Small intestine (tissue), 16 donors: Measurements from ENCODE around the gene SCTR. TPM values are rescaled to one million over a fixed set of nuclear protein-coding genes. Genes with fewer than 3 reads are reported as not detected.
A peak's percentile ranks its signal among the peaks of the same experiment; 100 is the strongest.

Experiments used
- DNase-seq, 2 donors: peaks; one replicate each; pipeline versions ENCODE4 v3.0.0 to v3.0.0-alpha.2; 2013
- FAIRE-seq: peaks from 2 replicates; lab custom pipeline; 2012; peaks lifted over from hg19 to GRCh38; lab: Jason Lieb, UNC
- H3K27ac ChIP-seq, 3 donors: one replicate each; pipeline ENCODE4 v1.5.1; 2013; ENCODE audit warnings: low read length in 2 of 3, mild to moderate bottlenecking in 2 of 3, control low read depth in 1 of 3, inconsistent platforms in 1 of 3, low read depth in 1 of 3, moderate library complexity in 1 of 3
- H3K27me3 ChIP-seq, 3 donors: one replicate each; pipeline ENCODE4 v1.6.1; 2013; ENCODE audit warnings: low read length in 3 of 3, inconsistent platforms in 1 of 3; ENCODE audit not compliant: control insufficient read depth in 3 of 3, insufficient read depth in 3 of 3
- H3K36me3 ChIP-seq, 3 donors: one replicate each; pipeline ENCODE4 v1.6.1; 2013; ENCODE audit warnings: low read length in 3 of 3, inconsistent platforms in 1 of 3, low read depth in 1 of 3, mild to moderate bottlenecking in 1 of 3, moderate library complexity in 1 of 3; ENCODE audit not compliant: control insufficient read depth in 3 of 3, insufficient read depth in 2 of 3
- H3K4me1 ChIP-seq, 3 donors: one replicate each; pipeline ENCODE4 v1.6.1; 2013; ENCODE audit warnings: low read length in 2 of 3, inconsistent platforms in 1 of 3, low read depth in 1 of 3, mild to moderate bottlenecking in 1 of 3, moderate library complexity in 1 of 3; ENCODE audit not compliant: control insufficient read depth in 3 of 3, insufficient read depth in 2 of 3
- H3K4me3 ChIP-seq, 3 donors: one replicate each; pipeline ENCODE4 v1.5.1; 2013; ENCODE audit warnings: low read length in 3 of 3, control low read depth in 1 of 3, inconsistent platforms in 1 of 3, low read depth in 1 of 3, mild to moderate bottlenecking in 1 of 3, moderate library complexity in 1 of 3
- H3K9me3 ChIP-seq, 2 donors: one replicate each; pipeline ENCODE4 v1.6.1; 2013; ENCODE audit warnings: low read depth in 1 of 2, low read length in 1 of 2; ENCODE audit not compliant: control insufficient read depth in 2 of 2, insufficient read depth in 1 of 2
- WGBS, 3 donors: extraction: QIAGEN DNeasy Blood & Tissue Kit; methylation state at CpG; one replicate each; pipeline ENCODE4 v1.1.7; 2013; 5-methylcytosine and 5-hydroxymethylcytosine counted together
- long read RNA-seq, 10 donors: transcript quantifications; one replicate each; lab custom pipeline, GENCODE V29; 2026
- polyA plus RNA-seq, 4 donors: library from polyadenylated mRNA; stranded (reverse) in 3 of 4; unstranded in 1 of 4; fragments of 200-250 nt in 3 of 4; fragments of 120-200 nt in 1 of 4; gene quantifications; one replicate each; pipeline versions ENCODE4 v1.2.1 to v1.2.3, GENCODE V29; 2013
- donor health status: healthy with polysubstance abuse.
- donor health status: control.
- donor health status: control.
- donor health status: Bipolar disorder and iron deficiency.
- donor health status: healthy.

The SCTR gene
- 10 to 100 TPM; 15.0 to 48.8 (median 42.3) TPM for polyA plus RNA-seq
- long read RNA-seq, donor 1 = 0 reads
- long read RNA-seq, donor 2, partial matches to known transcripts = 0 of 3 reads
- long read RNA-seq, donor 2, other reads (novel, unspliced or antisense) = 0 of 3 reads
- long read RNA-seq, donor 3, transcript SCTR-201 (13 exons, 1,865 nt) = major isoform, 6 of 51 reads
- long read RNA-seq, donor 3, partial matches to known transcripts = 38 of 51 reads
- long read RNA-seq, donor 3, other reads (novel, unspliced or antisense) = 5 of 51 reads
- long read RNA-seq, donor 4 = 0 reads
- long read RNA-seq, donor 5, partial matches to known transcripts = 0 of 3 reads
- long read RNA-seq, donor 5, other reads (novel, unspliced or antisense) = 0 of 3 reads
- long read RNA-seq, donor 6, partial matches to known transcripts = 9 of 68 reads
- long read RNA-seq, donor 6, other reads (novel, unspliced or antisense) = 55 of 68 reads
- long read RNA-seq, donor 7 = 0 reads
- long read RNA-seq, donor 8 = 0 reads
- long read RNA-seq, donor 9, partial matches to known transcripts = 0 of 6 reads
- long read RNA-seq, donor 9, other reads (novel, unspliced or antisense) = 0 of 6 reads
- long read RNA-seq, donor 10 = 0 reads

GRCh38 chr2:119523952-119524694 lies at the start of gene SCTR:
TSS of gene SCTR (minus strand) at chr2:119524483. CDS start at chr2:119524226, 257 bp downstream.
- Histone ChIP-seq H3K27me3 (peaks cover 0 to 11% (median 7%) of the 10 kb centered on the region in 3 donors), H3K27ac (peak within 1 kb of the TSS in 2 of 3 donors; percentile 24 to 84), H3K36me3 (peaks cover 0 to 7% (median 0%) of the 10 kb centered on the region in 3 donors), H3K9me3 (no peaks in the 10 kb centered on the region), H3K4me3 (peak within 1 kb of the TSS in 2 of 3 donors; percentile 65 to 67), H3K4me1 (peaks cover 0 to 47% (median 0%) of the 10 kb centered on the region in 3 donors)
- 3 to 8% (median 8%) methylated on average over 47 to 74 of the region's 74 CpGs for WGBS, 3 donors
- peak; percentile 29 to 79 for DNase-seq
- no peak for FAIRE-seq

GRCh38 chr2:119567292-119567691 lies 43.0 kb upstream of the SCTR start:
- FAIRE-seq = no peak
- Histone ChIP-seq H3K4me1 (peaks cover 0 to 4% (median 0%) of the 10 kb centered on the region in 3 donors), H3K27me3 (no peaks in the 10 kb centered on the region), H3K4me3 (no peak overlapping the region), H3K27ac (no peak overlapping the region), H3K36me3 (peaks cover 0 to 23% (median 0%) of the 10 kb centered on the region in 3 donors), H3K9me3 (peaks cover 0 to 8% of the 10 kb centered on the region in 2 donors)
- DNase-seq = no peak

- no peak overlapping the region for H3K4me3 ChIP-seq
- peaks cover 0 to 22% (median 0%) of the 10 kb centered on the region in 3 donors for H3K36me3 ChIP-seq
- DNase-seq (no peak), FAIRE-seq (no peak)
- H3K27me3 ChIP-seq = no peaks in the 10 kb centered on the region
- H3K4me1 ChIP-seq = peaks cover 0 to 4% (median 0%) of the 10 kb centered on the region in 3 donors
- no peak overlapping the region for H3K27ac ChIP-seq
- 63 to 81% (median 78%) methylated on average over 2 of the region's 2 CpGs for WGBS, 3 donors
- peaks cover 0 to 8% of the 10 kb centered on the region in 2 donors for H3K9me3 ChIP-seq
Measured at GRCh38 chr2:119565481-119565880, 41.2 kb upstream of the SCTR start.

- no peak for DNase-seq
- no peaks in the 10 kb centered on the region for H3K27me3 ChIP-seq
Measured at GRCh38 chr2:119553687-119554344, 29.5 kb upstream of the SCTR start.

GRCh38 chr2:119552902-119553301 lies 28.6 kb upstream of the SCTR start:
- no peak for DNase-seq
- H3K4me1 ChIP-seq = peaks cover 3 to 23% (median 5%) of the 10 kb centered on the region in 3 donors
- no peaks in the 10 kb centered on the region for H3K27me3 ChIP-seq
- no peaks in the 10 kb centered on the region for H3K9me3 ChIP-seq
- H3K36me3 ChIP-seq = peaks cover 0 to 34% (median 0%) of the 10 kb centered on the region in 3 donors
- H3K4me3 ChIP-seq = no peak overlapping the region
- FAIRE-seq = no peak
- 75 to 76% (median 75%) methylated on average over 3 of the region's 3 CpGs for WGBS, 3 donors
- H3K27ac ChIP-seq = no peak overlapping the region

More at GRCh38 chr2:119553687-119554344, 29.5 kb upstream of the SCTR start:
- H3K9me3 ChIP-seq = no peaks in the 10 kb centered on the region
- H3K4me1 ChIP-seq = peaks cover 3 to 18% (median 5%) of the 10 kb centered on the region in 3 donors
- no peak for FAIRE-seq
- 84 to 87% (median 87%) methylated on average over 7 of the region's 7 CpGs for WGBS, 3 donors
- no peak overlapping the region for H3K27ac ChIP-seq
- H3K4me3 ChIP-seq = no peak overlapping the region
- peaks cover 0 to 40% (median 0%) of the 10 kb centered on the region in 3 donors for H3K36me3 ChIP-seq

- no peak for FAIRE-seq
- peak; percentile 61 to 76 for DNase-seq
- WGBS, 3 donors = 20 to 69% (median 35%) methylated on average over 1 of the region's 1 CpG
- Histone ChIP-seq H3K27me3 (no peaks in the 10 kb centered on the region), H3K4me3 (no peak overlapping the region), H3K4me1 (peaks cover 3 to 42% (median 8%) of the 10 kb centered on the region in 3 donors), H3K27ac (peak overlapping the region in 2 of 3 donors; percentile 58 to 97), H3K36me3 (peaks cover 0 to 23% (median 0%) of the 10 kb centered on the region in 3 donors), H3K9me3 (no peaks in the 10 kb centered on the region)
Measured at GRCh38 chr2:119550856-119551255, 26.6 kb upstream of the SCTR start.

- no peaks in the 10 kb centered on the region for H3K27me3 ChIP-seq
- peak; percentile 53 for FAIRE-seq
- 25 to 56% (median 28%) methylated on average over 2 of the region's 2 CpGs for WGBS, 3 donors
Measured at GRCh38 chr2:119550346-119550745, 26.1 kb upstream of the SCTR start.

More at GRCh38 chr2:119550346-119550745, 26.1 kb upstream of the SCTR start:
- Histone ChIP-seq H3K4me3 (no peak overlapping the region), H3K4me1 (peaks cover 3 to 47% (median 8%) of the 10 kb centered on the region in 3 donors), H3K27ac (peak overlapping the region in 2 of 3 donors; percentile 12 to 97), H3K9me3 (no peaks in the 10 kb centered on the region), H3K36me3 (peaks cover 0 to 21% (median 0%) of the 10 kb centered on the region in 3 donors)
- DNase-seq = peak; percentile 64 to 88
